CD4-positive, alpha-beta T cell treated with Interleukin-4 for 1 hour (primary cell): ENCODE data around the gene MEIG1.
"Not testable (repeated sequence)": the region's sequence is repeated elsewhere in the genome, so short reads cannot be mapped to it uniquely, and the experiment has no call there.

Source experiments
- DNase-seq, 2 donors: peaks; one replicate each; pipeline ENCODE4 v3.0.0-alpha.2; 2020 to 2022

MEIG1 gene

GRCh38 chr10:14958872-14959220 lies 342 bp upstream of the MEIG1 start:
- DNase-seq, result no peak

GRCh38 chr10:14967897-14968296 lies 8.7 kb downstream of the MEIG1 start:
- DNase-seq, result no peak

- peak; percentile 55 to 58 for DNase-seq
Measured at GRCh38 chr10:14971867-14972448, 12.8 kb downstream of the MEIG1 start.

GRCh38 chr10:14974153-14974998 lies 15.2 kb downstream of the MEIG1 start:
- not testable (repeated sequence) for DNase-seq

GRCh38 chr10:14975672-14976273 lies 16.6 kb downstream of the MEIG1 start:
- no peak for DNase-seq

- DNase-seq, result no peak
Measured at GRCh38 chr10:14982744-14983143, 23.6 kb downstream of the MEIG1 start.

GRCh38 chr10:14989552-14989951 lies 30.4 kb downstream of the MEIG1 start:
- DNase-seq, result not testable (repeated sequence)

- DNase-seq, result peak; percentile 55 to 62
Measured at GRCh38 chr10:14991035-14991749, 32.0 kb downstream of the MEIG1 start.

GRCh38 chr10:14992336-14992735 lies 33.1 kb downstream of the MEIG1 start:
- not testable (repeated sequence) for DNase-seq

GRCh38 chr10:14993500-14994455 lies 34.6 kb downstream of the MEIG1 start:
- not testable (repeated sequence) for DNase-seq

GRCh38 chr10:14995964-14996565 lies 36.9 kb downstream of the MEIG1 start:
- DNase-seq, result no peak

GRCh38 chr10:15013530-15013929 lies 54.3 kb downstream of the MEIG1 start:
- DNase-seq, result not testable (repeated sequence)

GRCh38 chr10:15015451-15015850 lies 56.3 kb downstream of the MEIG1 start:
- no peak for DNase-seq

GRCh38 chr10:15020966-15021365 lies 61.8 kb downstream of the MEIG1 start:
- DNase-seq, result peak in 1 of 2 donors; percentile 41
